ENCODE results near the gene FAM3B. TPM values are rescaled to one million over a fixed set of nuclear protein-coding genes. Genes with fewer than 3 reads are reported as not detected.
A peak's percentile ranks its signal among the peaks of the same experiment; 100 is the strongest.

FAM3B gene
- total and polyA plus RNA-seq, 2 donors from 2014 or later: 19.4 to 44.4 TPM

- no peak overlapping the region for H3K27ac ChIP-seq (ENCODE audit: low read depth in 2 of 2, low read length in 2 of 2)
- H3K4me3 ChIP-seq (ENCODE audit: low read length in 3 of 3): peak overlapping the region in 1 of 3 donors; percentile 57
- H3K27me3 ChIP-seq (ENCODE audit: control insufficient read depth, insufficient read depth, low read length): no peaks in the 10 kb centered on the region
- H3K4me1 ChIP-seq (ENCODE audit: control insufficient read depth in 2 of 3, insufficient read depth in 2 of 3, low read depth in 1 of 3, low read length in 3 of 3): peaks cover 0 to 7% (median 0%) of the 10 kb centered on the region in 3 donors
- no peaks in the 10 kb centered on the region for H3K36me3 ChIP-seq (ENCODE audit: control insufficient read depth in 2 of 3, insufficient read depth in 3 of 3, low read length in 3 of 3)
- TF ChIP-seq, protein P1, sequence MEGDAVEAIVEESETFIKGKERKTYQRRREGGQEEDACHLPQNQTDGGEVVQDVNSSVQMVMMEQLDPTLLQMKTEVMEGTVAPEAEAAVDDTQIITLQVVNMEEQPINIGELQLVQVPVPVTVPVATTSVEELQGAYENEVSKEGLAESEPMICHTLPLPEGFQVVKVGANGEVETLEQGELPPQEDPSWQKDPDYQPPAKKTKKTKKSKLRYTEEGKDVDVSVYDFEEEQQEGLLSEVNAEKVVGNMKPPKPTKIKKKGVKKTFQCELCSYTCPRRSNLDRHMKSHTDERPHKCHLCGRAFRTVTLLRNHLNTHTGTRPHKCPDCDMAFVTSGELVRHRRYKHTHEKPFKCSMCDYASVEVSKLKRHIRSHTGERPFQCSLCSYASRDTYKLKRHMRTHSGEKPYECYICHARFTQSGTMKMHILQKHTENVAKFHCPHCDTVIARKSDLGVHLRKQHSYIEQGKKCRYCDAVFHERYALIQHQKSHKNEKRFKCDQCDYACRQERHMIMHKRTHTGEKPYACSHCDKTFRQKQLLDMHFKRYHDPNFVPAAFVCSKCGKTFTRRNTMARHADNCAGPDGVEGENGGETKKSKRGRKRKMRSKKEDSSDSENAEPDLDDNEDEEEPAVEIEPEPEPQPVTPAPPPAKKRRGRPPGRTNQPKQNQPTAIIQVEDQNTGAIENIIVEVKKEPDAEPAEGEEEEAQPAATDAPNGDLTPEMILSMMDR (IDR thresholded peaks at IDR 0.05; ENCODE audit: borderline replicate concordance, extremely low read depth, insufficient read depth): no peak
- FAIRE-seq (no peak), DNase-seq (peak in 4 of 5 donors; percentile 59 to 75 (median 69))
- no peak overlapping the region for H3K9ac ChIP-seq (ENCODE audit: low read length in 3 of 3)
- intact Hi-C loops (cut with DNase I): no loop called here
- no peaks in the 10 kb centered on the region for H3K9me3 ChIP-seq (ENCODE audit: control insufficient read depth in 2 of 3, insufficient read depth in 1 of 3, low read length in 3 of 3)
Observed at GRCh38 chr21:41369105-41369919, 52.7 kb downstream of the FAM3B start.

- intact Hi-C loops (cut with DNase I): no loop called here
- TF ChIP-seq, protein P1 (IDR thresholded peaks at IDR 0.05; ENCODE audit: borderline replicate concordance, extremely low read depth, insufficient read depth): no peak
- DNase-seq: peak in 2 of 5 donors; percentile 22 to 25
- no peak overlapping the region for H3K27ac ChIP-seq (ENCODE audit: low read depth in 2 of 2, low read length in 2 of 2)
- no peaks in the 10 kb centered on the region for H3K27me3 ChIP-seq (ENCODE audit: control insufficient read depth, insufficient read depth, low read length)
- peak overlapping the region in 1 of 3 donors; percentile 32 for H3K4me3 ChIP-seq (ENCODE audit: low read length in 3 of 3)
- H3K9me3 ChIP-seq (ENCODE audit: control insufficient read depth in 2 of 3, insufficient read depth in 1 of 3, low read length in 3 of 3): no peaks in the 10 kb centered on the region
- no peak overlapping the region for H3K9ac ChIP-seq (ENCODE audit: low read length in 3 of 3)
- H3K4me1 ChIP-seq (ENCODE audit: control insufficient read depth in 2 of 3, insufficient read depth in 2 of 3, low read depth in 1 of 3, low read length in 3 of 3): peaks cover 0 to 7% (median 0%) of the 10 kb centered on the region in 3 donors
- no peak for FAIRE-seq
- H3K36me3 ChIP-seq (ENCODE audit: control insufficient read depth in 2 of 3, insufficient read depth in 3 of 3, low read length in 3 of 3): no peaks in the 10 kb centered on the region
Observed at GRCh38 chr21:41369920-41370839, 53.6 kb downstream of the FAM3B start.

DNA sequence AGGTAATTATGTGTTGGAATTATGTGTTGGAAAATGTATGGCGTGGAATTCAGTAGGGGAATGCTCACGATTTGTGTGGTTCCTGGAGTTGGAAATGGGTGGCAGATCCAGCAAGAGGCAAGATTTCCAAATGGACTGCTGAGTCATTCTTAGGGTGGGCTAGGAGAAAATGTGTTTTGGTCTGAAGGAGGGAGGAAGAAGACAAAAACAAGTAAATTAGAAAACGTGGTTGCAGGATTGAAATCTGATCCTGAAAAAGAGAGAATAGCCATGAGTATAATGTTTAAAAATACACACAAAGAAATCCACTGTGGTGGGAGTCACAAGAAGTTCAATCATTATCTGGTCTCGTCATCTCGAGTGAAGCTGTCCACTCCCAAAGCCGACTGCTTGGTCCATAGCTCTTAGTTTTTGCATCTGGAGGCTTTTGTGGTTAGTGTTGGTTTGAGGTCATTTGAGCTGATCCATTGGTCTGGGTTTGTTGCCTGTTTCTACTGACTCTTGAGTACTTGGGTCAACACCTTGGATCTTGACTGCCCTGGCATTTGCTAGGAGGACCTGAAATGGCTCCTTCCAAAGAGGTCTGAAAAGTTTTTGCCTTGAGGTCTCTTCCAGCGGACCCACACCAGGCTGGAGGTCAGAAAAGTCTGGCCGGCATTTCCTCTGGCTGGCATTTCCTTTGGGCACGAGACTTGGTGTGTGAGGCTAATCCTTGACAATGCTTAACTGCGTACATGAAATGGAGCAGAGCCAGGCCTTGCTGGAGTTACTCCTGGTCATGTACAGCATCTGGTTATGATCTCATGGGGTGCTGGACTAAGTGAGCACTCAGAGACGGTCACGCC lies 54.5 kb downstream of the FAM3B start:
- FAIRE-seq (no peak), DNase-seq (peak in 1 of 5 donors; percentile 2)

More for the DNA sequence above, 54.5 kb downstream of the FAM3B start:
- H3K9me3 ChIP-seq (ENCODE audit: control insufficient read depth in 2 of 3, insufficient read depth in 1 of 3, low read length in 3 of 3): no peaks in the 10 kb centered on the region
- no peaks in the 10 kb centered on the region for H3K36me3 ChIP-seq (ENCODE audit: control insufficient read depth in 2 of 3, insufficient read depth in 3 of 3, low read length in 3 of 3)
- H3K4me3 ChIP-seq (ENCODE audit: low read length in 3 of 3): no peak overlapping the region
- peaks cover 0 to 7% (median 0%) of the 10 kb centered on the region in 3 donors for H3K4me1 ChIP-seq (ENCODE audit: control insufficient read depth in 2 of 3, insufficient read depth in 2 of 3, low read depth in 1 of 3, low read length in 3 of 3)
- H3K27ac ChIP-seq (ENCODE audit: low read depth in 2 of 2, low read length in 2 of 2): no peak overlapping the region
- H3K27me3 ChIP-seq (ENCODE audit: control insufficient read depth, insufficient read depth, low read length): no peaks in the 10 kb centered on the region
- TF ChIP-seq, protein P1 (IDR thresholded peaks at IDR 0.05; ENCODE audit: borderline replicate concordance, extremely low read depth, insufficient read depth): no peak
- H3K9ac ChIP-seq (ENCODE audit: low read length in 3 of 3): no peak overlapping the region
- intact Hi-C loops (cut with DNase I): no loop called here

Measured in kidney (tissue), 14 donors.